HG02943 (cell line): ENCODE data around the gene FGFR1OP2.
A peak's percentile ranks its signal among the peaks of the same experiment; 100 is the strongest.
"Not testable (repeated sequence)": the region's sequence is repeated elsewhere in the genome, so short reads cannot be mapped to it uniquely, and the experiment has no call there.

Experiments
- ATAC-seq: cut with Tn5 transposase; IDR thresholded peaks from one replicate; pipeline ENCODE4 v1.9.1; 2021; ENCODE audit warnings: mild to moderate bottlenecking, low read depth, moderate library complexity; ENCODE audit not compliant: unreplicated experiment

The FGFR1OP2 gene

DNA sequence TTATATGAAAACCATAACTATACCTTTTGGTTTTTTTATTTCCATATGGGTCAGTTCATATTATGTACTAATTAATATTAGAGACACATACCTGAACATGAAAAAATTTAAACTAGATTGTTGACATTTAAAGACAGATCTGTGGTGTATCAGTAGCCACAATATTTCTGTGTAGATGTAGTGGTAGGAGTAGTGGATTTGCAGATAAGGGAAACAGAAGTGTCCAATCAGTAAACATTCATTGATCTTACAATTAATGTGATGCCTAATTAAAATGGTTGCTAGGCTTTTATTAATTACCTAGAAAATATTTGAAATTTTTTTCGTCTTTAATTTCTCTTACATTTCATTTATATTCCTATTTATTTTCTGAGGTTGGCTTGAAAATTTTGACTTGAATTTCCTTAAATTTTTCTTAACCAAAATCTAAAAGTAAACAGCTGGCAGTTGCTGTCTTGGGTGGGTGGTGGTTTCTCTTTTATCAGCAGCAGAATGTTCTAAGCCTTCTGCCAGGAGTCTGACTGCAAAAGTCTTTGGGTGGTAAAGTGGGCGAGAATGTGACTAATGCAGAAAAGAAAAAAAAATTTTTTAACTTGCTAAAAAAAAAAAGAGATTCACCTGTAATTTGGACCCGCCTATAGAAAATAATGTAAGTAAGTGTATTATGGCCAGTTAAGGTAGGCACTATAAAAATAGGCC lies 2.4 kb downstream of the FGFR1OP2 start:
- ATAC-seq = no peak

DNA sequence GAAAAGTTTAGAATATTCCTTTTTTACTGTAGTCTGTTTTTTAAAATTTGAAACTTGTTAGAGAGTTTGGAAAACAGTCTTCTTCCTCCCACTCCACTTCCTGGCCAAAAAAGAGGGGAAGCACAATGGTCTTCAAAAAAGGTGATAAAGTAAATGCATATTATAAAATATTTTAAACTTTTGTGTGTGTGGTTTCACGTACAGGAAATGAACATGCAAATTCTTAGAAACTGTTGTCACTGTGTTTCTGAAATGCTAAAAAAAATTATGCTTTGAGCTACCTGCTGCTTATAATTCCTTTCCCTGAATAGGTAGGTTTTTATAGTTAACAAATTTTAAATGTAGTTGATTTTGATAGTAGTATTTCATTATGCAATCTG lies 2.9 kb downstream of the FGFR1OP2 start:
- ATAC-seq = no peak

DNA sequence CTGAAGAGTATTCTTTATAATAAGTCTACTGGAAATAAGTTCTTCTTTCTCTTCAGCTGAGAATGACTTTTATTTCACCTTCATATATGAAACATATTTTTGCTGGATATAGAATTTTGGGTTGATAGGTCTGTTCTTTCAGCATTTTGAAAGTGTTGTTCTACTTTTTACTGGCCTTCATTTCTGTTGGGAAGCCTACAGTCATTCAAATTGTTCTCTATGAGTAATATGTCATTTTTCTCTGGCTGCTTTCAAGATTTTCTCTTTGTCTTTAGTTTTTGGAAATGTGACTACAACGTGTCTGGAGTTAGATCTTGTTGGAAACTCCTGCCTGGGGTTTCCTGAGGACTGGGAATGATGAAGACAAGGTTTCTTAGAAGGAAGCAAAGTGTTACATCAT lies 10.0 kb downstream of the FGFR1OP2 start:
- no peak for ATAC-seq

DNA sequence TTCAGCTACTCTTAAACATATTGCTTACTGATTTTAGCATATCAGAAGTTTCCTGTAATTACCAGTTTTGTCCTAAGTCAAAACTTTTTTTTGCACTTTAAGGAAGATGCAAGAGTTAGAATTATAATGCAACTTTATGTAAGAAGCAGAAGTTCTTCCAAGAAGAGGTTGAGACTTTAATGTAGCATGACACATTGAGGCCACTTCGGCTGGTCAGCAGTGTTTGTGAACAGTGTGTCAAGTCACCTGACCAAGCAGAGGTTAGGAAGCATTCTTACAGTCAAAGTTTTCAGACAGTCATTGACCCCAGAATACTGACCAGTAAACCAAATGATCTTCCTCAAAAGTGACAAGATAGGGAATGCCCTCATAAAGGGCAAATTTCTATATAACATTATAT lies 15.2 kb downstream of the FGFR1OP2 start:
- ATAC-seq = no peak

DNA sequence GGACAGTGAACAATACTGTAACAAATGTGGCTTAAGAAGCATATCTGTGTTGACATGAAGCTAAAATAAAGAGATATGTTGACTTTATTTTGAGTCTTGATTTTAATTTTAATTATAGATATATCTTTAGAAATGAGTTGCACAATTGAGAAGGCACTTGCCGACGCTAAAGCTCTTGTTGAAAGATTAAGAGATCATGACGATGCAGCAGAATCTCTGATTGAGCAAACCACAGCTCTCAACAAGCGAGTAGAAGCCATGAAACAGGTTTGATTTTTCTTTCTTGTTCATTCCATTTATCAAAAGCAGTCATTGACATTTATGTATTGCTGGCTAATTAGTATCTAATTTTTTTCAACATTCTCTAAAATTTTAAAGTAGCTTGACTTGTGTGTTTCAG lies 15.8 kb downstream of the FGFR1OP2 start:
- ATAC-seq = no peak

DNA sequence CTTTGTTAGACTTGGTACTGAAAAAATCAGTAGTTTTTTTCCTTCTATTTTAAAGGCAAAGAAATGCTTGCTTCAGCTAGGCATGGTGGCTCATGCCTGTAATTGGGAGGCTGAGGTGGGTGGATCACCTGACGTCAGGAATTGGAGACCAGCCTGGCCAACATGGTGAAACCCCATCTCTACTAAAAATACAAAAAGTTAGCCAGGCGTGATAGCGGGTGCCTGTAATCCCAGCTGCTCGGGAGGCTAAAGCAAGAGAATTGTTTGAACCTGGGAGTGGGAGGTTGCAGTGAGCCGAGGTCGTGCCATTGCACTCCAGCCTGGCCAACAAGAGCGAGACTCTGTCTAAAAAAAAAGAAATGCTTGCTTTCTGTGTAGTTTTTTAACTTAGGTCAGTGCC lies 23.1 kb downstream of the FGFR1OP2 start:
- not testable (repeated sequence) for ATAC-seq

DNA sequence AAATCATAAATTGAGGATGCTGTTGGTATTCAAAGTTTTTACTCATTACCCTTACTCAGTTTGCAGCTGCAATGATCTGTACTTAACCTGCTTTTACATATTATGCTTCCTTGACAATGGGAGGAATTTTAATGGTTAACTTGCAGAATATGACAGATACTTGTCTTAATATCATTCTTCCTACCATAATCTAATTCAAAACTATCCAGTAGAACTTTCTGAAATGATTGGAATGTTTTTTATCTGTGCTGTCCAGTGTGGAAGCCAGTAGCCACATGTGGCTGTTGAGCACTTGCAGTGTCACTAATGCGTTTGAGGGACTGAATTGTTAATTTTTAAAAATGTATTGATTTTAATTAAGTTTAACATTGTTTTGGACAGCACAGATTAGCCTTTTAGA lies 23.5 kb downstream of the FGFR1OP2 start:
- no peak for ATAC-seq

DNA sequence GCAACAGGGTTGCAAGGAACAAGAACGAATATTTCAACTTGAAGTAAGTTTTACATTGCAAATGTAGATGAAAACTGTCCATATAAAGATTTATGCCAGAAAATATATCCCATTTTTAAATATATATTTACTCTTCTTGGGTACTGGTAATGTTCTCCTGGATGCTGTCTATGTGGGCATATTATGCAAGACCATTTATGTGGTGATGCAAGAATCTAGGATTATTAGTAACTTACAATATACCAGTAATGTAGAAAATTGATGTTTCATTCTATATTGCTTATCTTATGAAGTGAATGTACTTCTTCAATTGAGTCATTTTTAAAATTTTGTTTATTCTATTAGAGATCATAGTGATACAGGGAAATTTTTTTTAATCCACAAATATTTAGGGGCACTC lies 25.1 kb downstream of the FGFR1OP2 start:
- no peak for ATAC-seq

DNA sequence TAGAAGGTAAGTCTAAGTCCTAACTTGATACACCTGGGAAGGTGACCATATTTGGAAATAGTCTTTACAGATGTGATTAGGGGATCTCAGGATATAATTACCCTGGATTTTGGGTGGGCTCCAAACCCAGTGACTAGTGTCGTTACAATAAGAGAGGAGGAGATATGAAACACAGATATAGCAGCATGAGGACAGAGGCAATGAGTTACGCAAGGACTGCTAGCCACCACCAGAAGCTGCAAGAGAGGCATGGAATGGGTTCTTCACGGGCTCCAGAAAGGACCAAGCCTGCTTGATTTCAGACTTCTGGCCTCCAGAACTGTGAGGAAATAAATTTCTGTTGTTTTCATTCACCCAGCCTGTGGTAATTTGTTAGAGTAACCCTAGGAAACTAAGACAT lies 28.6 kb downstream of the FGFR1OP2 start:
- no peak for ATAC-seq

DNA sequence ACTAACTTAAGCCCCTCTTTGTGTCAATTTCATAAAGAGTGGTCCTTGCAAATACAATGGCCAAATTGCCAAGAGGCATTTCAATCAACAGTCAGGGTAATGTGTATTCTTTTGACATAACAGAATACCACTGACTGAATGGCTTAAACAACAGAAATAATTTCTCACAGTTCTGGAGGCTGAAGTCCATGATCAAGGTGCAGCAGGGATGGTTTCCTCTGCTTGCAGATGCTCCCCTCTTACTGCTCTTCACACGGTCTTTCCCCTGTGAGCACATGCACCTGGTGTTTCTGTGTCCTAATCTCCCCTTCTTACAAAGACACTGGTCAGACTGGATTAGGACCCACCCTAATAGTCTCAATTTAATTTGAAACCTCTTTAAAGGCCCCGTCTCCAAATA lies 31.9 kb downstream of the FGFR1OP2 start:
- ATAC-seq = no peak

DNA sequence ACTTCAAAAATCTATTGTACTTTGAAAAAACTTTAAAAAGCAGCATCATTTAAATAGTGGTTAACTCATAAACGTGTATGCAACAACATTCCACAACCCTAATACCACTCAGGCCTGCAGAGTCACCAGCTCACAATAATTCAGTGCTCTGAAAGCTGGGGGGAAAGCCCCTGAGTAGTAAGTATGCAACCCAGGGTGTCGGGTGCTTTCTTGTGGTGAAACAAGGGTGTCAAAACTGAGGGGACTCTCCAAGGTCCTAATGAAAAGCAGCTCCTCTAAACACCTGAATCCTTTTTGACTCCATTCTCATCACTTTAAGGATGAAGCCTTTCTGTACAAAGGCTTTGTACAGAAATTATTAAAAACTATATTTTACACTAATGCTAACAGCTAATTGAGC lies 33.7 kb downstream of the FGFR1OP2 start:
- peak; percentile 91 for ATAC-seq

DNA sequence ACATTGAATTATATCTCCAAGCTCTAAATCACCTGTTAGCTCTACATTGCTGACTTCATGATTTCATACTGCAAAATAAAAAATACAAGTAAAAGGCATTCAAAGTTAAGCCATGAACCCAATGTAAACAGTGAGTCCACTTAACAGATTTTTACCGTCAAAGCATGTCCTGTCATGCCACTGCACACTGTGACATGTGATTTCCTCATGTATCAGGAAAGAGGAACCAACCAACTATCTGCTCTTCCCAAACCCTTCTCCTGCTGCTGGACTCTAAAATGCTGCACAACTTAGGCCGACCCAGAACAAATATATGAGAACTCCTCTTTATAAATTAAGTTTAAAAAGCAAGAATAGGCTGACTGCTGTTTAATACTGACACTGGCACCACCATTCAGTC lies 38.4 kb downstream of the FGFR1OP2 start:
- no peak for ATAC-seq

DNA sequence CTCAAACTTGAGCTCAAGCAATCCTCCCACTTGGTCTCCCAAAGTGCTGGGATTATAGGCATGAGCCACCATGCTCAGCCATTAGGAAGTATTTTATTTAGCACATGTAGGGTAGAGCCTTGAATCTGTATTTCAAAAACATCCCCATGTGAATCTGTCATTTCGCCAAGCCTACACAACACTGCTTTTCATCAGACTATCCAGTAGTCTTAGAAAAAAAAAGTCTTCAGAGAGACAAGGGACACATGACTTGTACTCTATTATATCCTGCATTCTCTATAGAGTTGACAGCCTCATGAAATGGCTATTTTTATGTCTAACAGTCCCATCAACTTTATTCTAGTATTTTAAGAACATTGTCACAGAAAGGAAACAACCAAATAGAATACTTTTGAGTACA lies 40.5 kb downstream of the FGFR1OP2 start:
- no peak for ATAC-seq

DNA sequence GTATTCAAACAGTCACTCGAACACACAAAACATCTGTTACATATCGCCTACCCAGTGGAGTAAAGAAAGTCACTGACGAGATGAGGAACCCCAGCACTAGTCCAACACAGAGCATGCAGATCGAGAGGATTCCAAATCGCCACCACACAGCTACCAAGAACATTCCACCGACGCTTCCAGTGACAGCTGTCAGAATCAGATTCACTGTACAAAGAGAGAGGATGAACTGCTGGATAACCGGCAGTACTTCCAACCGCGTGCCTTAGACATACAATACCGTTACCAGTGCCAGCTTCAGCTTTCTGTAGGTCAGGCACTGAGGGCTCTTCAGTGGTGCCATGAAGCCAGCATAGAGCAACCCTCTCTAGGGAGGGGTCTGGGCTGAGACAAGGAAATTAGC lies 41.5 kb downstream of the FGFR1OP2 start:
- no peak for ATAC-seq

DNA sequence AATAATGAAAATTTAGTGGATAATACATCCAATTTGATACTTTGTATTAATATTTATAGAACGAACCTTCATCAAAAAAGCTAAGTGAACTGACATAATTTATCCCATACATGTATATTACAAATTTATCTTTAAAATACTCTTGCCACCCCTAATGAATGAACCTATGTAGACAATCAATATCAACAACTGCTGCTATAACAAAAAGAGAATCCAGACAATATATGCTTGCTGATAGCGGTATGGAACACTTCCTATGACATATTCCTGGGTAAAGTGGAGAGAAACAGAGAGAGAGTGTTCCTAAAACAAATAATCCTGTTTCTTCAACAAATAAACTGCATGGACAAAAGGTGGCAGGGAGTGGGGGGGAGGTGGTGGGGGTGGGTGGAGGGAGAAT lies 44.6 kb downstream of the FGFR1OP2 start:
- no peak for ATAC-seq

DNA sequence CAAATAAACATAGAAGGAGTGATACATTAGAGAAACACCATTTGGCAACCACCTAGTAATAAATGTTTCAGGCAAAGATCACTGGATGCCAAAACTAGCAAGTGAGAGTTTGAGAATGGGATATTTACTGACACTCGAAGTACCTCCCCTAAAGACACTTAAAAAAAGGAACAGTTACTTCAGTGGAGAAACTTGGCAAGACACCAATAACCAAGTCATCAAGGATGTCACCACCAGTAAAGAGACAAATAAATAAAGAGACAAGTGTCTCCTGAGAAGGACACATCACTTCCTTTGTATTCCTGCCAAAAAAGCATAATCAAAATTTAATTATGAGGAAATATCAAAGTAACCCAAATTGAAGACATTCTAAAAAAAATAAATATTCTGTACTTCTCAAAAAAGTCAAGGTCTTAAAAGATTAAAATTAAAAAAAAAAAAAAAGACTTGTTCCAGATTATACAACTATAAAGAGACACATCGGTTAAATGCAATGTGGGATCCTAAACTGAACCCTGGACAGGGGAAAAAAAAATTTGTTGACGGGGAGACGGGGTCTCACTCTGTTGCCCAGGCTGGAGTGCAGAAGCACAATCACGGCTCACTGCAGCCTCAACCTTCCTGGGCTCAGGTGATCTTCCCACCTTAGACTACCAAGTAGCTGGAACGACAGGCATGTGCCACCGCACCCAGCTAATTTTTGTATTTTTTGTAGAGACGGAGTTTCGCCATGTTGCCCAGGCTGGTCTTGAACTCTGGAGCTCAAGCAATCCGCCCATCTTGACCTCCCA lies 49.6 kb downstream of the FGFR1OP2 start:
- ATAC-seq = no peak

DNA sequence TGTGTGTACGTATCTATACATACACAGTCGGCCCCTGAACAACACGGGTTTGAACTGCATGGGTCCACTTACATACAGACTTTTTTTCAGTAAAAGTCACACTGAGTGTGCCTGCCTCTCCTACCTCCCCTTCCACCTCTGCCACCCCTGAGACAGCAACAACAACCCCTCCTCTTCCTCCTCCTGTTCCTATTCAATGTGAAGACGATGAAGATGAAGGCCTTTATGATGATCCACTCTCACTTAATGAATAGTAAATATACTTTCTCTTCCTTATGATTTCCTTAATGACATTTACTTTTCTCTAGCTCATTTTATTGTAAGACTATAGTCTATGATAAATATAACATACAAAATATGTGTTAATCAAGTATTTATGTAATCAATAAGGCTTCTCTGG lies 50.4 kb downstream of the FGFR1OP2 start:
- no peak for ATAC-seq

DNA sequence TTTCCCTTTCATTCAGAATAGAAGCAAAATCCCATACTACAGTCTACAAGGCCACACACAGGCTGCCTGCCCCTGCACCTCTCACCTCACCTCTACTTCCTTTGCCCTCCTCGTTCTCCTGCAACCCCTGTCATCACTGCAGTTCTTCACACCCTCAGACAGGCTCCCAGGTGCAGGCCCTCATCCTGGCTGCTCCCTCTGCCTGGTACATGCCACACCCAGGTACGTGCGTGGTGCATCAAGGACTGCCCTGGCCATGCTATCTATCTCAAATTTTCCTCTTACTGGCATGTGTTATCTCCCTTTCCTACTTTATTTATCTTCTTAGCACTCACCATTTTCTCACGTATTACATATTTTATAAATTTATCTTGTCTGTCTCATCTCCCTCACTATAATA lies 51.6 kb downstream of the FGFR1OP2 start:
- ATAC-seq = no peak

DNA sequence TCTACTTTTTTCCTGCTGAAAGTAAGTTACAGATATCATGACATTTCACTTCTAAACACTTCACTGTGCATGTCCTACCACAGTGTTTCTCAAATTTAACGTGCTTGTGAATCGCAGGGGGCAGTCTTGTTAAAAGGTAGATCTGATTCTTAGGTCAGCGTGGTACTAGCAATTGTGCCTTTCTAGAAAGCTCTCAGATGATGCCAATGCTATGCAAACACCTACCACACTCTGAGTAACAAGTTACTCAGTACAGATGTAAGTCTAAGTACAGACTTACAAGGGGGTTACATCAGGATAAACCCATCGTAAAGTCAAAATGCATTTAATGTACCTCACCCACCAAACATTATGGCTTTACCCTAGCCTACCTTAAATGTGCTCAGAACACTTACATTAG lies 53.6 kb downstream of the FGFR1OP2 start:
- no peak for ATAC-seq

DNA sequence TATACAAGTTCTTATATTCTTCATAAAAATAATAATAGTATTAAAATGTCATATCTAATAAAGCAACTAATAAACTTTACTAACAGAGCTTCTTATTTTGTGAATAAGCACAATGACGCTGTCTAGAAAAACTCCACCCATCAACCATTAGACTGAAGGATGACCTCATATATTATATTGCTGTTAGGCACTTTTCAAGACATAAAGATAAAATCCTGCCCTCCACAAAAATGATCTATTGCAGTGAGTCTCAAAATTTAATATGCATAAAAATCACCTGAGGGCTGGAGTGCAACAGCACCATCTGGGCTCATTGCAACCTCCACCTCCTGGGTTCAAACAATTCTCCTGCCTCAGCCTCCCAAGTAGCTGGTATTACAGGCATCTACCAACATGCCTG lies 55.8 kb downstream of the FGFR1OP2 start:
- ATAC-seq = no peak

DNA sequence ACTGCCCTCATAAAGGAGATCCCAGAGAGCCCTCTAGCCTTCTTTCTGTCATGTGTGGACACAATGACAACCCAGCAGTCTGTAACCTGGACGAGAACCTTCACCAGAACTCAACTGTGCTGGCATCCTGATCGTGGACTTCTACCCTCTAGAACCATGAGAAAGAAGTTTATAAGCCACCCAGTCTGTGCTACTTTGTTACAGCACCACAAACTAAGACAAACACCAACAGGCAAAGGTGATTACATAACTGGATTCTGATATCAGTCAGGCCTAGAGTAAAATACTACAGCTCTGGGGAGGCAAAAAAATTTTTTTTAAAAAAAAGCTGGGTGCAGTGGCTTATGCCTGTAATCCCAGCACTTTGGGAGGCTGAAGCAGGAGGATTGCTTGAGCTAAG lies 57.4 kb downstream of the FGFR1OP2 start:
- no peak for ATAC-seq

DNA sequence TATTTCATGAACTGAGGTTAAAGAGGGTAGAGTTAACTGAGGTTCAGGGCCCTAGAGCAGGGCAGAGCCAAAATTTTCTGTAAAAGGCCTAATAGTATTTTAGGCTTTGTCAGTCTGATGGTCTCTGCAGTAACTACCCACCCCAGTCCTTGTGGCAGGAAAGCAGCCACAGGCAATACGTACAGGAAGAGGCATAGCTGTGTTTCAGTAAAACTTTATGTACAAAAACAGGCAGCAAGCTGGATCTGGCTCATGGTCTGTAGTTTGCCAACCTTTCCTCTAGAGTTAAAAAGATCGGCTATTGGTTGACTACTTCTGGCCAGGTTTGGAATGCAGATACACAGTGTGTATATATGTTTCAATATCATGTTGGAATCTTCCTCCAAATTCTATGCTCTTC lies 58.7 kb downstream of the FGFR1OP2 start:
- ATAC-seq = no peak
